ENCODE measurements around the gene TRMT112.
"Not testable (repeated sequence)": the region's sequence is repeated elsewhere in the genome, so short reads cannot be mapped to it uniquely, and the experiment has no call there.

TRMT112 gene

DNA sequence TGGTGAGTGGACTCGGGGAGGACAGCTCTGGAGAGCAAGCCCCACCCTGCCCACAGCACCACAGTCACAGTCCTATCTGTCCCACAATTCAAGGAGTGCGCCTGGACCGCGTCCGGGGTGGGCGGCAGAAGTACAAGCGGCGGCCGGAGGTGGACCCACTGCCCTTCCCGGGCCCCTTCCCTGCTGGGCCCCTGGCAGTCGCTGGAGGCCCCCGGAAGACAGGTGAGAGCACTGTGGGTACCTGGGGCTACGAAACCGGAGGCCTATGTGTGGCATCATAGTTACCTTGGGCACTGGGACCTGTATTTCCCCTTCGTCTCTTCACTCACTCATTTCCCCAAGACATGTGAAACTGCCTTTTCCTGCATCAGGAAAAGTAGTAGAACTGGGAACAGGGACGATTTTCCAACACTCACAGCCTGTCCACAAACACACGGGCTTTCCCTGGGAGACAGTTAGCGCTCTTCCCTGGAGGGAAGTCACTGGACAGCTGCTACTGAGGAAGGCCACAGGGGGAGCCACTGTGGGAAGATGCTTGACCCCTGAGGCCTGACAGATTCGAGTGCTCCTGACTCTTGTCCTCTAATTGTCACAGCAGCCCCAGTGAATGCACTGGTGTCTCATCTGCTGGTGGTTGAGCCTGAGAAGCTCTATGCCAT, 3.1 kb downstream of the TRMT112 start:
- peak; percentile 41 for TF ChIP-seq CTCF (conservative IDR thresholded peaks at IDR 0.05; ENCODE audit: low read depth, low read length)
- no peak for DNase-seq (ENCODE audit: low read depth)
- no peak overlapping the region for H3K4me3 ChIP-seq (ENCODE audit: low read depth, low read length)

DNA sequence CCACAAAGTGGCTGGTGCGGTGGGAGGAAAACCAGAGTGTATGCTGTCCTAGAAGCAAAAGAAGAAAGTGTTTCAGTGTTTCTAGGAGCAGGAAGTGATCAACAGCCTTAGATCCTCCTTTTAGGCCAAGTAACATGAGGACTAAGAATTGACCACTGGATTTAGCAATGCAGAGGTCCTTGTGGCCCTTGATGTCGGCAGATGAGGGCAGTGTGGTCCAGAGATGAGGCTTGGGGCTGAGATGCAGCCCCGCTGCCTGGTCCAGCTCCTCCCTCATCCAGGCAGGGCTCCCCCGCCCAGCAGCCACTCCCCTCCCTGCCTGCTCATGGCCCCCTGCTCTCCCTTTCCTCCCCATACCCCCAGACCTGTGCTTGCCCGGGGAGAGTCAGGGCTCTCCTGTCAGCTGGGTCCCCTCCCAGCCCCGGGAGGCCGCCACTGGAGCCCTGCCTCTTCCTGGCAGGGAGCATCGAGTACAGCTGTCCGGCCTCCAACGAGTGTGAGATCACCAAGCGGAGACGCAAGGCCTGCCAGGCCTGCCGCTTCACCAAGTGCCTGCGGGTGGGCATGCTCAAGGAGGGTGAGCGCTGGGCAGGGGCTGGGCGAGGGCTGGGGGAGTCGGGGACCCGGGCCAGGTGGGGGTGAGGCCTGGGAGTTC, 3.7 kb downstream of the TRMT112 start:
- no peak for TF ChIP-seq CTCF (conservative IDR thresholded peaks at IDR 0.05; ENCODE audit: low read depth, low read length)
- no peak overlapping the region for H3K4me3 ChIP-seq (ENCODE audit: low read depth, low read length)
- DNase-seq (ENCODE audit: low read depth) = no peak

GRCh38 chr11:64312947-64313346, 4.4 kb downstream of the TRMT112 start:
- DNase-seq (ENCODE audit: low read depth) = no peak
- no peak for TF ChIP-seq CTCF (conservative IDR thresholded peaks at IDR 0.05; ENCODE audit: low read depth, low read length)
- no peak overlapping the region for H3K4me3 ChIP-seq (ENCODE audit: low read depth, low read length)

GRCh38 chr11:64307795-64308194, 9.6 kb downstream of the TRMT112 start:
- DNase-seq (ENCODE audit: low read depth); H3K4me3 ChIP-seq (ENCODE audit: low read depth, low read length): not testable (repeated sequence)

- H3K4me3 ChIP-seq (ENCODE audit: low read depth, low read length) = peak overlapping the region; percentile 74
- no peak for DNase-seq (ENCODE audit: low read depth)
- no peak for TF ChIP-seq CTCF (conservative IDR thresholded peaks at IDR 0.05; ENCODE audit: low read depth, low read length)
Observed at GRCh38 chr11:64306876-64307622, 10.3 kb downstream of the TRMT112 start.

GRCh38 chr11:64306563-64306875, 10.8 kb downstream of the TRMT112 start:
- TF ChIP-seq CTCF (conservative IDR thresholded peaks at IDR 0.05; ENCODE audit: low read depth, low read length) = no peak
- no peak for DNase-seq (ENCODE audit: low read depth)
- H3K4me3 ChIP-seq (ENCODE audit: low read depth, low read length) = peak overlapping the region; percentile 74

DNA sequence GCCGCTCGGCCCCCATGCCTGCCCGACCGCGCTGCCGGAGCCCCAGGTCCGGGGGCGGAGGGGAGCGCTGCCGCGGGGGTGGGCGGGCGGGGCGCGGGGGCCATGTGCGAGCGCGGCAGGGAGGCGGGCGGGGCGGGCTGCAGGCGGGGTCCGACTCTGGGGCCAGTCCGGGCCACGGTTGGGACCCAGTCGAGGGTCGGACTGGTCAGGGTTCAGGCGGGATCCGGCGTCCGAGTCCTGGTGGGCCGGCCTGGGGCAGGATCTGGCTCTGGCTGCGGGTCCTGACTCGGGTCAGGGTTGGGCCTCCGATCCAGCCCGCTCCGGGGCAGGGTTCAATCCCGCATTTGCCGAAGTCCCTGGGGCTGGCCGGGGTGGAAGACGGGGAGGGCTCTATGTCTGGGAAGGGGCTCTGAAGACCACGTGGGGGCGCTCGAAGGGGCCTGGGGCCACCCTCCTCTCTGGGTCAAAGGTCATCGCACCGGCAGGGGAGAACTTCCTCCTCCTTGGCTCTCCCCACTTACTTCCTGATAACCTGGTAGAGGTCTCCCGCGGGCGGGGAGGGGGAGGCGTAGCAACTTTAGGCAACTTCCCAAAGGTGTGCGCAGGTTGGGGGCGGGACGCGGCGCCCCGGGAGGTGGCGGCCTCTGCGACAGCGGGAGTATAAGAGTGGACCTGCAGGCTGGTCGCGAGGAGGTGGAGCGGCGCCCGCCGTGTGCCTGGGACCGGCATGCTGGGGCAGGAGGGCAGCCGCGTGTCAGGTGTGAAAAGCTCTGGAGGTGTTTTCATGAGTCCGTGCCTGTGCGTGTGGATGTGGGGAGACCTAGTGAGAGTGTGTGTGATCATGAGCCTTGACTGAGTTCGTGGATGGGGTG, 11.4 kb downstream of the TRMT112 start:
- TF ChIP-seq CTCF (conservative IDR thresholded peaks at IDR 0.05; ENCODE audit: low read depth, low read length) = peak; percentile 31
- DNase-seq (ENCODE audit: low read depth) = peak; percentile 36
- peak overlapping the region; percentile 74 for H3K4me3 ChIP-seq (ENCODE audit: low read depth, low read length)

Data from choroid plexus epithelial cell (primary cell).